Nephron progenitor cell (in vitro differentiated cells): Measurements from ENCODE around the gene DSCAM.
"Not testable (repeated sequence)": the region's sequence is repeated elsewhere in the genome, so short reads cannot be mapped to it uniquely, and the experiment has no call there.

Experiments
- DNase-seq: peaks from one replicate; pipeline ENCODE4 v3.0.0; 2021
- H3K27ac Mint-ChIP-seq: 2 replicates; pipeline ENCODE4 v1.8.0; 2021; ENCODE audit warnings: mild to moderate bottlenecking, moderate library complexity, mixed read lengths
- H3K27me3 Mint-ChIP-seq: 2 replicates; pipeline ENCODE4 v1.8.0; 2021; ENCODE audit warnings: mild to moderate bottlenecking, low read depth, mixed read lengths; ENCODE audit not compliant: poor library complexity
- H3K36me3 Mint-ChIP-seq: 2 replicates; pipeline ENCODE4 v1.8.0; 2021; ENCODE audit warnings: low read depth, mixed read lengths
- H3K4me1 Mint-ChIP-seq: 2 replicates; pipeline ENCODE4 v1.8.0; 2021; ENCODE audit warnings: mixed read lengths
- H3K4me3 Mint-ChIP-seq: 2 replicates; pipeline ENCODE4 v1.8.0; 2021; ENCODE audit warnings: mild to moderate bottlenecking, moderate library complexity, mixed read lengths
- H3K9me3 Mint-ChIP-seq: 2 replicates; pipeline ENCODE4 v1.8.0; 2021; ENCODE audit warnings: mild to moderate bottlenecking, moderate library complexity, mixed read lengths
- TF ChIP-seq, protein P1 (sequence below): fragments of 200-600 bp; sonication (generic); IDR thresholded peaks from 2 replicates; pipeline ENCODE4 v1.5.0; 2021; ENCODE audit warnings: antibody characterized with exemption

DSCAM gene

GRCh38 chr21:40454057-40454456, 392.9 kb downstream of the DSCAM start:
- no peak overlapping the region for H3K27ac Mint-ChIP-seq
- H3K4me1 Mint-ChIP-seq = peaks cover 25% of the 10 kb centered on the region
- TF ChIP-seq, protein P1, sequence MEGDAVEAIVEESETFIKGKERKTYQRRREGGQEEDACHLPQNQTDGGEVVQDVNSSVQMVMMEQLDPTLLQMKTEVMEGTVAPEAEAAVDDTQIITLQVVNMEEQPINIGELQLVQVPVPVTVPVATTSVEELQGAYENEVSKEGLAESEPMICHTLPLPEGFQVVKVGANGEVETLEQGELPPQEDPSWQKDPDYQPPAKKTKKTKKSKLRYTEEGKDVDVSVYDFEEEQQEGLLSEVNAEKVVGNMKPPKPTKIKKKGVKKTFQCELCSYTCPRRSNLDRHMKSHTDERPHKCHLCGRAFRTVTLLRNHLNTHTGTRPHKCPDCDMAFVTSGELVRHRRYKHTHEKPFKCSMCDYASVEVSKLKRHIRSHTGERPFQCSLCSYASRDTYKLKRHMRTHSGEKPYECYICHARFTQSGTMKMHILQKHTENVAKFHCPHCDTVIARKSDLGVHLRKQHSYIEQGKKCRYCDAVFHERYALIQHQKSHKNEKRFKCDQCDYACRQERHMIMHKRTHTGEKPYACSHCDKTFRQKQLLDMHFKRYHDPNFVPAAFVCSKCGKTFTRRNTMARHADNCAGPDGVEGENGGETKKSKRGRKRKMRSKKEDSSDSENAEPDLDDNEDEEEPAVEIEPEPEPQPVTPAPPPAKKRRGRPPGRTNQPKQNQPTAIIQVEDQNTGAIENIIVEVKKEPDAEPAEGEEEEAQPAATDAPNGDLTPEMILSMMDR = no peak
- no peak for DNase-seq
- H3K36me3 Mint-ChIP-seq = no peaks in the 10 kb centered on the region
- peaks cover 3% of the 10 kb centered on the region for H3K27me3 Mint-ChIP-seq
- H3K4me3 Mint-ChIP-seq = no peak overlapping the region
- no peaks in the 10 kb centered on the region for H3K9me3 Mint-ChIP-seq

DNA sequence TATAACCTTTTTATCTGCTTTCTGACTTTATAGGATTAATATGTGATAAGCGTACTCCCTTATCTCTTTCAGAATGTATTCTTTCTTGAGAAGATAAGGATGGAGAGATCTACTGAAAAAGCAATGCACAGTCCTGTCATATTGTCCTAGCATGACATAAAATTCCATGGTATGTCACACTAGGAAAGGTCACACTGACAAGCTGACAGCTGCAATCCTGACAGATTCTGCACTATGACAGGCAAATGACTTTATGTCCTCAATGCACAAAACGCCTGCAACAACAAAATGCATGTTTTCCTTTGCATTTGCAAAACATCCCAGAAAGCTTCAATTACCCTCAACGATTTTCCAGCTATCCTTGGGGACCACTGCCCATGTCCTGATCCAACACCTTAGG, 393.8 kb downstream of the DSCAM start:
- no peak for DNase-seq
- TF ChIP-seq, protein P1 = no peak
- Mint-ChIP-seq H3K36me3 (no peaks in the 10 kb centered on the region), H3K4me1 (peaks cover 25% of the 10 kb centered on the region), H3K9me3 (no peaks in the 10 kb centered on the region), H3K4me3 (no peak overlapping the region), H3K27me3 (peaks cover 3% of the 10 kb centered on the region), H3K27ac (no peak overlapping the region)

- H3K4me3 Mint-ChIP-seq = no peak overlapping the region
- TF ChIP-seq, protein P1 = no peak
Observed at GRCh38 chr21:40452548-40452947, 394.4 kb downstream of the DSCAM start.

DNA sequence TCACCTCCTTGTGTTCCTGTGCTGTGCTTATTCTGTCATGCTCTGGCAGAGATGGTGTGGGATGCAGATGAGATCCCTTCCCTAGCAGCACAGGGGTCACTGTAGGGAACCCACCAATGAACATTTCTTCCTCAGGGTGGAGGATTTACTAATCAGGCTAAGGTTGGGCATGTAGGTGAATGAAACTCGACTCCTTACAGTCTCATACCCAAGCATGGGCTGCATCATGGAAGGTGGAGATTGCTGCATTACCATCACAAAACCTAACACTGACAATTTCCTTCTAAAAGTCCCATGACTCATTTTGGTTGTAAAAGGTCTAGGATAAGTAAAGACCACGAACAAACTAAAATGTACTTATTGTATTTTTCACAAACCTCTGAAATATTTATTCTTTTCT, 399.9 kb downstream of the DSCAM start:
- H3K4me3 Mint-ChIP-seq = no peak overlapping the region
- peaks cover 4% of the 10 kb centered on the region for H3K9me3 Mint-ChIP-seq
- TF ChIP-seq, protein P1 = no peak
- no peaks in the 10 kb centered on the region for H3K4me1 Mint-ChIP-seq
- no peak overlapping the region for H3K27ac Mint-ChIP-seq
- no peak for DNase-seq
- no peaks in the 10 kb centered on the region for H3K36me3 Mint-ChIP-seq
- H3K27me3 Mint-ChIP-seq = no peaks in the 10 kb centered on the region

More at GRCh38 chr21:40452548-40452947, 394.4 kb downstream of the DSCAM start:
- Mint-ChIP-seq H3K36me3 (no peaks in the 10 kb centered on the region), H3K4me1 (peaks cover 21% of the 10 kb centered on the region), H3K27ac (no peak overlapping the region), H3K9me3 (no peaks in the 10 kb centered on the region), H3K27me3 (peaks cover 3% of the 10 kb centered on the region)
- no peak for DNase-seq

DNA sequence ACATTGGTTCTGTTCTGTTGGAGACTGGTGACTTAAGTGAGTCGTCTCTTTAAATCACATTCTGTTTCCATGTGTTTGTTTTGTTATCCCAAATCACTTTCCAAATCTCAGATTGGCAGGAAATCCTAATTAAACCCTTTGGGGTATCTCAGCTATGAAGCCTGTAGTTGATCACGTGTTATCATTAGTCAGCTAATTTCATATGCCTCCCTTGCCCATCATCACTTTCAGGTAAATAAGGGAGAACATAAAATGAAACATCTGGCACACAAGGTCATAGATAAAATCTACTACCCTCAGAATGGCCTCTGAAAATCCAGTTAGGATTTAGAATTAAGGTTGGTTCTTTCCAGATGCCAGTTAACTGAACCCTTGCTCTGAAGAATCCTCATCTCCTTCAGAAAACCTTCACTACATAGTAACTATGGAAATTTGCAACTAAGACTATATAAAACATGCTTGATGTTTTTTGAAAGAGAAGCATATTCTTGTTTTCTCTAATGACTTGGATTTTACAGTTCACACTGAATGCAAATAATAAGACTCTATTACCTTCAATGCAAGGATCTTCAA, 401.5 kb downstream of the DSCAM start:
- TF ChIP-seq, protein P1 = no peak
- H3K4me3 Mint-ChIP-seq = no peak overlapping the region
- H3K9me3 Mint-ChIP-seq = peaks cover 4% of the 10 kb centered on the region
- no peaks in the 10 kb centered on the region for H3K4me1 Mint-ChIP-seq
- no peak overlapping the region for H3K27ac Mint-ChIP-seq
- no peaks in the 10 kb centered on the region for H3K36me3 Mint-ChIP-seq
- no peak for DNase-seq
- H3K27me3 Mint-ChIP-seq = no peaks in the 10 kb centered on the region

DNA sequence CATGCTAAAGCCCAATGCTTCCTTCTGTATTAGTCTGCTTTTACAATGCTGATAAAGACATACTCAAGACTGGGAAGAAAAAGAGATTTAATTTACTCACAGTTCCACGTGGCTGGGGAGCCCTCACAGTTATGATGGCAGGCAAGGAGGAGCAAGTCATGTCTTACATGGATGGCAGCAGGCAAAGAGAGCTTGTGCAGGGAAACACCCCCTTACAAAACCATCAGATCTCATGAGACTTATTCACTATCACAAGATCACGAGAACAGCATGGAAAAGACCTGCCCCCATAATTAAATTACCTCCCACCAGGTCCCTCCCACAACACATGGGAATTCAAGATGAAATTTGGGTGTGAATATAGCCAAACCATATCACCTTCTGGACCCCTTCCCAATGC, 407.4 kb downstream of the DSCAM start:
- not testable (repeated sequence) for H3K27ac Mint-ChIP-seq, DNase-seq, H3K4me1 Mint-ChIP-seq, H3K36me3 Mint-ChIP-seq, H3K9me3 Mint-ChIP-seq, H3K4me3 Mint-ChIP-seq, H3K27me3 Mint-ChIP-seq
